Naive thymus-derived CD8-positive, alpha-beta T cell (primary cell): Measurements from ENCODE around the gene AIPL1. TPM values are rescaled to one million over a fixed set of nuclear protein-coding genes. Genes with fewer than 3 reads are reported as not detected.

ENCODE experiments used
- ATAC-seq, 2 donors: fragments of 150-1000 bp; cut with Tn5 transposase in 1 of 2; sonication (Bioruptor Pico), chemical (Tn5 transposase) in 1 of 2; 1 replicate in 1 of 2; 2 replicates in 1 of 2; pipeline ENCODE4 v1.10.0; 2021; ENCODE audit warnings: mild to moderate bottlenecking in 2 of 2, moderate library complexity in 2 of 2
- POLR2A ChIA-PET: fragments of 350-600 bp; sonication (Branson Sonifier 250); formaldehyde crosslinking; loops from one replicate; lab custom pipeline; 2021; ENCODE audit warnings: antibody characterized with exemption; lab: Charles Lee
- DNase-seq, 10 donors: peaks; one replicate each; pipeline versions ENCODE4 v3.0.0 to v3.0.0-alpha.2; 2020 to 2022
- H3K27ac Mint-ChIP-seq, 10 donors: one replicate each; pipeline ENCODE4 v1.8.0; 2020 to 2022; ENCODE audit warnings: mild to moderate bottlenecking in 10 of 10, mixed read lengths in 10 of 10, moderate library complexity in 4 of 10, inconsistent platforms in 1 of 10
- H3K27me3 Mint-ChIP-seq, 5 donors: one replicate each; pipeline ENCODE4 v1.8.0; 2021 to 2022; ENCODE audit warnings: mixed read lengths in 5 of 5
- H3K36me3 Mint-ChIP-seq, 3 donors: one replicate each; pipeline ENCODE4 v1.8.0; 2020 to 2022; ENCODE audit warnings: mixed read lengths in 3 of 3, mild to moderate bottlenecking in 2 of 3, inconsistent platforms in 1 of 3
- H3K4me1 Mint-ChIP-seq, 4 donors: one replicate each; pipeline ENCODE4 v1.8.0; 2021 to 2022; ENCODE audit warnings: mixed read lengths in 4 of 4
- H3K4me3 Mint-ChIP-seq, 10 donors: one replicate each; pipeline ENCODE4 v1.8.0; 2020 to 2022; ENCODE audit warnings: mild to moderate bottlenecking in 10 of 10, mixed read lengths in 10 of 10, moderate library complexity in 6 of 10, inconsistent platforms in 1 of 10
- H3K9me3 Mint-ChIP-seq, 9 donors: one replicate each; pipeline ENCODE4 v1.8.0; 2020 to 2022; ENCODE audit warnings: mixed read lengths in 9 of 9, mild to moderate bottlenecking in 3 of 9, inconsistent platforms in 1 of 9, moderate library complexity in 1 of 9
- polyA plus RNA-seq, 3 donors: library from polyadenylated mRNA; unstranded; fragments of 300-500 nt; fragmentation: Illumina TruSeq; gene quantifications; one replicate each; pipeline ENCODE4 v1.2.3, GENCODE V29; 2021
- total RNA-seq, 8 experiments: library from RNA in 2 of 8; stranded (reverse) in 2 of 8; gene quantifications; one replicate each; pipeline ENCODE4 v1.2.3 and lab custom pipeline; 2021 to 2026

Gene AIPL1
- total and polyA plus RNA-seq, 5 experiments from 2014 or later, result not detected

DNA sequence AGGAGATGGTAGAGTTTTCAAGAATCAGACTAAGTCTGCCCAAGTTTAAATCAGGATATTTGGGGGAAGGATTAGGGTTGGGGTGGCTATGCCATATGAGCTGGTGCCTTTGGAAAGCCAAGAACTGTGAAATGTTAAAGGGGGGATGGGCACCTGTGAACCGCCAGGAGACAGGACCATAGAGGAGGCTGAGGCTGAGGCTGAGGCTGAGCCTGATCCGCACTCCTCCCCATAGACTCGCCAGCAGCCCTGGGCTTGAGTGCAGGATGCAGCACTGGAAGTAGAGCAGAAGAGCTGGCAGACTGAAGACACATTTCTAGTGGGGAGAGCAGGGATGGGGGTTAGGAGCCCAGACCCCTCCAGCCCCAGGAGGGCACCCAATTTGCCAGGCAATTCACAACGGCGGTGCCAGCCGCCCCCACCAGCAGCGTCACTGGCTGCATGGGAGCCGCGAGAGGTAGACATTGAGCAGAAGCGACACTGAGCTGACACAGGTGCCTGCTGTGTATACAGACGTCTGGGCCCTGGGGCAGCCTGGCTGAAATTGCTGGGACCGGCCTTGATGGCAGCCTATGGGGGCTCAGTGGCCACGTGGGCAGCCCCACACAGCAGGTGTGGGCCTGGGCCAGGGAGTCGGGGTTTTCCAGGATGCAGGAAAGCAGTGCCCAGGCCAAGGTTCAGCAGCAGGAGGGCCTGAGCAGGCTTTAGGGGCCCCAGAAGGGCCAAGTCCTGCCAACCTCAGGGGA is 18.5 kb upstream of the AIPL1 start:
- Mint-ChIP-seq H3K4me1 (peaks cover 16 to 29% (median 22%) of the 10 kb centered on the region in 4 donors), H3K27me3 (peaks cover 0 to 1% (median 0%) of the 10 kb centered on the region in 5 donors), H3K9me3 (no peaks in the 10 kb centered on the region), H3K36me3 (no peaks in the 10 kb centered on the region), H3K4me3 (peak overlapping the region in 7 of 10 donors; percentile 2 to 59 (median 47)), H3K27ac (peak overlapping the region in 8 of 10 donors; percentile 25 to 92 (median 72))
- POLR2A ChIA-PET, result interaction anchor here (0.6 to 3.2 kb wide), 2 partner anchors 8 to 15 kb away, joined by 5 to 17 read pairs; partner anchors contain the start of gene PIMREG
- DNase-seq (peak in 1 of 10 donors; percentile 49), ATAC-seq (no peak)

GRCh38 chr17:6452471-6453266 is 17.7 kb upstream of the AIPL1 start:
- H3K9me3 Mint-ChIP-seq, result no peaks in the 10 kb centered on the region
- H3K27ac Mint-ChIP-seq, result peak overlapping the region in 5 of 10 donors; percentile 28 to 85 (median 46)
- H3K27me3 Mint-ChIP-seq, result peaks cover 0 to 1% (median 0%) of the 10 kb centered on the region in 5 donors
- H3K4me3 Mint-ChIP-seq, result no peak overlapping the region
- POLR2A ChIA-PET, result interaction anchor here (3.2 kb wide), 1 partner anchor 7 kb away, joined by 17 read pairs; the partner anchor contains the start of gene PIMREG
- ATAC-seq, result no peak
- peak in 1 of 10 donors; percentile 28 for DNase-seq
- H3K36me3 Mint-ChIP-seq, result no peaks in the 10 kb centered on the region
- peaks cover 16 to 29% (median 22%) of the 10 kb centered on the region in 4 donors for H3K4me1 Mint-ChIP-seq

GRCh38 chr17:6450926-6451832 is 16.3 kb upstream of the AIPL1 start:
- peak overlapping the region in 3 of 10 donors; percentile 28 to 34 (median 30) for H3K27ac Mint-ChIP-seq
- no peak for ATAC-seq
- POLR2A ChIA-PET, result no interaction called here
- H3K36me3 Mint-ChIP-seq, result no peaks in the 10 kb centered on the region
- no peaks in the 10 kb centered on the region for H3K27me3 Mint-ChIP-seq
- DNase-seq, result peak in 1 of 10 donors; percentile 40
- H3K4me1 Mint-ChIP-seq, result peaks cover 12 to 25% (median 16%) of the 10 kb centered on the region in 4 donors
- H3K4me3 Mint-ChIP-seq, result no peak overlapping the region
- no peaks in the 10 kb centered on the region for H3K9me3 Mint-ChIP-seq

DNA sequence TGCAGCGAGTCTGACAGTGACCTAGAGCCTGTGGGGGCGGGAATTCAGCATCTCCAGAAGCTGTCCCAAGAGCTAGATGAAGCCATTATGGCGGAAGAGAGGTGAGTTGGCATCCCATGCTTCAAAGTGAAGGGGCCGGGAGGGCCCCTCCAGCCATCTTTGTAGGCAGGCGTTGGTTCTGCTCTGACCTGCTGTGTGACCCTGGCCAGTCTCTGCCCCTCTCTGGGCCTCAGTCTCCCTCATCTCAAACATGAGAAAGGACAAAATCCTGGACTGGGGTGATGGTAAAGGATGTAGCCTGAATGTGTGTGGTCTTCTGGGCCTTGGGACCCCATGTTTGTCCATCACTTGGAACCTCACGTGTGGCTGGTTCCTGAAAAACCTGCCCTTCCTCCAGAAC is 14.4 kb upstream of the AIPL1 start:
- Mint-ChIP-seq H3K4me1 (peaks cover 11 to 26% (median 15%) of the 10 kb centered on the region in 4 donors), H3K9me3 (no peaks in the 10 kb centered on the region), H3K4me3 (no peak overlapping the region), H3K27ac (no peak overlapping the region), H3K27me3 (no peaks in the 10 kb centered on the region), H3K36me3 (no peaks in the 10 kb centered on the region)
- POLR2A ChIA-PET, result no interaction called here
- ATAC-seq (no peak), DNase-seq (peak in 1 of 10 donors; percentile 23)

DNA sequence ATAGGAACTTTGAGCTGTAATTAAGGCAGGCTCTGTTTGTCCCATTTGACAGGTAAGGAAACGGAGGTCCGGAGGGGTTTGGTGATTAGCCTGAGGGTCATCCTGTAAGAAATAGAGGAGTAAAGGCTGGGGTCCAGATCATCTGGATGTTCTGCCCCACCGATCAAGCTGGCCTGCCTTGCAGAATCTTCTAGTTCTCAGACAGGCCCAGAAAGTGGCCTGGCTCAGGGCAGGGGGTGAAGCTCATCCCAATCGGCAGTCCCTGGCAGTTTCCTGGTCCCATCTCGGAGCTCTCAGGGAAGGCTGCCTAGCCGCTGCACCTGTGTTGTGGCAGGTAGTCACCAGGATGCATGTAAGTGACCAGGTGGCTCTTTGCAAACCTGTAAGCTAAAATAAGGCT is 13.6 kb upstream of the AIPL1 start:
- H3K27me3 Mint-ChIP-seq, result no peaks in the 10 kb centered on the region
- H3K9me3 Mint-ChIP-seq, result no peaks in the 10 kb centered on the region
- no peak overlapping the region for H3K4me3 Mint-ChIP-seq
- POLR2A ChIA-PET, result interaction anchor here (0.6 kb wide), 1 partner anchor 312 kb away, joined by 4 read pairs; no protein-coding TSS in a partner anchor
- peak in 1 of 10 donors; percentile 55 for DNase-seq
- no peak overlapping the region for H3K27ac Mint-ChIP-seq
- H3K4me1 Mint-ChIP-seq, result peaks cover 13 to 27% (median 17%) of the 10 kb centered on the region in 4 donors
- no peaks in the 10 kb centered on the region for H3K36me3 Mint-ChIP-seq
- no peak for ATAC-seq

DNA sequence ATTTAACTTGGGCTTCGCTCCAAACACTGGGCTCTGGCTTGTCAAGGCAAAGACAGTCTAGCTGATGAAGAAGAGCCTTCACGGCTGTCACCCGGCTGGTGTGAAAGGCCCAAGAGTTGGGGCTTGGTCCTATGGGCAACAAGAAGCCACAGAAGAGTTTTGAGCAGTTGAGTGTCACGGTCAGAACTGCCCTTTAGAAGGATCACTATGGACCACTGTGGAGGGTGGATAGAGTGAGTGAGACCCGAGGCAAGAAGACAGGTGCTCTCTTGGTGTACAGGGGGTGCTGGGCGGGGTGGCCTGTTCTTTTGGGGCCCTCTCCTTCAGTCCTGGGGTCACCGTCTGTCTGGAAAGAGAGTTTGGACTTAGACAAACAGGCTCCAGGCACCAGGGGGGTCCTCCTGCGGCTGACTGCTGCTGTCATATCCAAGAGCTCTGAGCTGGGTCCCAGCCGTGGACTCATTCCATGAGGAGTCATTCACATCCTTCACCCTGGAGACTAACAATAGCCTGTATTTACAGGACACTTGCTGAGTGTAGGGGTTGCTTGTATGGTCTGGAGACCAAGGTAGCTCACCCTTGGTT is 11.7 kb upstream of the AIPL1 start:
- Mint-ChIP-seq H3K4me3 (no peak overlapping the region), H3K36me3 (no peaks in the 10 kb centered on the region), H3K9me3 (no peaks in the 10 kb centered on the region), H3K4me1 (peaks cover 10 to 22% (median 15%) of the 10 kb centered on the region in 4 donors), H3K27me3 (no peaks in the 10 kb centered on the region), H3K27ac (no peak overlapping the region)
- ATAC-seq (no peak), DNase-seq (peak in 1 of 10 donors; percentile 52)
- POLR2A ChIA-PET, result interaction anchor here (3.2 kb wide), 1 partner anchor 8 kb away, joined by 17 read pairs; no protein-coding TSS in a partner anchor

DNA sequence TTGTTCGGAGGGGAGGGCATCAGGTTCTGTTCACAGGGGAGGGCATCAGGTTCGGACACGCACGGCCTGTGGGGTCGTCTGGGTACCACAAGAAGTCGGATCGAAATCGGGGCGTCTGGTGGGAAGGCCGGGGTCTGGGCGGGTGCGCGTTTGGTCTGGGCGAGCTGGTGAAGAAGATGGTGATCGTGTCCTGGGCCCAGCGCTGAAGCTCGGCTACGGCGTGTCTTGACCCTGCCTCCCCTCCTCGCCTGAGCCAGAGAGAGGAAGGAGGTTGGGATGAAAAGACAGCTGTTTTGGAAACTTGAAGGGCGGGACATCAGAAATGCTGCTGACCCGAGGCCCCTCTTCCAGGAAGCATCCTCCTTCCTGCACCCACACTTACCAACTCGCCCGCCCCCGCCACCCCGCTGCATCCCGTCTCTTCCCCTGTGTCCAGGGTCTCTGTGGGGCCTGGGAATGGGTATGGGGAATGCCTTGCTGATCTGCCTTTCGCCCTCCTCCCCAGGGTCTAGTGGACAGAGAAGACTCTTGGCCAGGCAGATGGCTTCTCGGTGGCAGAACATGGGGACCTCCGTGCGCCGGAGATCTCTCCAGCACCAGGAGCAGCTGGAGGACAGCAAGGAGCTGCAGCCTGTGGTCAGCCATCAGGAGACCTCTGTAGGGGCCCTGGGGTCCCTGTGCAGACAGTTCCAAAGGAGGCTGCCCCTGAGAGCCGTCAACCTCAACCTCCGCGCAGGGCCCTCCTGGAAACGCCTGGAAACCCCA is 9.8 kb upstream of the AIPL1 start:
- DNase-seq, result peak in 1 of 10 donors; percentile 41
- Mint-ChIP-seq H3K27ac (peak overlapping the region in 7 of 10 donors; percentile 36 to 89 (median 87)), H3K4me3 (peak overlapping the region; percentile 82 to 96 (median 94)), H3K9me3 (no peaks in the 10 kb centered on the region), H3K27me3 (peaks cover 0 to 6% (median 1%) of the 10 kb centered on the region in 5 donors), H3K4me1 (peaks cover 10 to 16% (median 12%) of the 10 kb centered on the region in 4 donors), H3K36me3 (no peaks in the 10 kb centered on the region)
- POLR2A ChIA-PET, result interaction anchor here (1.0 to 3.2 kb wide), 3 partner anchors 10 to 861 kb away, joined by 3 to 17 read pairs (median 4); partner anchors contain the start of gene NLRP1
- no peak for ATAC-seq

DNA sequence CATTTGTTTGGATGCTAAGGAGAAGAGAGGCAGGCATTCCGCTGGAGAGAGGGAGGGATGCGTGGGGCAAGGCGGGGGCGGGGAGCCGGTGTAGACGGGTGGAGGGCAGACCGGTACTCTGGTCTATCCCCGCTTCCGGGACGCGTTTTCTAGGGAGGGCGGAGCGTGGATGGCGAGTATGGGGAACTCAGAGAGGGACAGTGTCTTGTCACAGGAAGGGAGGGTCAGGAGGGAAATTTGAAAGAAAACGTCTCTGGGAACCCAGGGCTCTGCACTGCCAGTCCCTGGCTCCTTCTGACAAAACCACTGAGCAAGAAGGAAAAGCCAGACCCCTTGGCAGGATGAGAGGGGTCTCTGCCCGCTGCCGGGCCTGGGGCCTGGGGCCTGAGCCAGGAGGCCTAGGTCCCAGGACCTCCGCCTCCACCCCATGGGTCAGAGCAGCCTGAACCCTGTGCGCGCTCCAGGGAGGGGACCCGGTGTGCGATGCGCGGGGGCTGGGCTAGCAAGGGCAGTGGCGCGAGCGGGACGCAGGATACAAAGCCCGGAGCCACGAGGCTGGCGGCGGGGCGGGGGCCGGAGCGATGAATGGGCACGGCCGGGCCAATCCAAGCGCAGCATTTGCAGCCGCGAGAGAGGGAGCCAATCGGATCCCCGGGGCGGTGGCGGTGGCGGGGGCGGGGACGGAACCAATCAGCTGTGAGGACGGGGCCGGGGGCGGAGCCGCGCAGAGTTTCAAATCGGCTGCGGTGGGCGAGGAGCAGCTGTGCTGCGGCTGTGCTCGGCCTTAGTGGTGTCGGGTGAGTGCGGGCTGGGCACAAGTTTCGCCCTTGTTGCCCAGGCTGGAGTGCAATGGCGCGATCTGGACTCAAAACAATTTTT is 9.0 kb upstream of the AIPL1 start, which contains the start of gene PIMREG:
PIMREG (plus strand) TSS at position 764 of the 879 bp plus-strand sequence. CDS start 656 bp downstream, outside the sequence.
- Mint-ChIP-seq H3K36me3 (no peaks in the 10 kb centered on the region), H3K27me3 (peaks cover 0 to 12% (median 7%) of the 10 kb centered on the region in 5 donors), H3K9me3 (no peaks in the 10 kb centered on the region), H3K4me3 (peak within 1 kb of the TSS; percentile 82 to 96 (median 94)), H3K4me1 (peaks cover 10 to 16% (median 12%) of the 10 kb centered on the region in 4 donors), H3K27ac (peak within 1 kb of the TSS; percentile 68 to 93 (median 85))
- DNase-seq (peak; percentile 81 to 94 (median 84)), ATAC-seq (peak; percentile 95 to 98)
- POLR2A ChIA-PET, result interaction anchor here (0.6 to 3.2 kb wide), 4 partner anchors 11 to 929 kb away, joined by 3 to 17 read pairs (median 4); partner anchors contain the start of gene NLRP1

- Mint-ChIP-seq H3K27me3 (peaks cover 0 to 14% (median 7%) of the 10 kb centered on the region in 5 donors), H3K27ac (no peak overlapping the region), H3K4me3 (peak overlapping the region in 5 of 10 donors; percentile 1 to 94 (median 92)), H3K36me3 (no peaks in the 10 kb centered on the region), H3K4me1 (peaks cover 10 to 16% (median 12%) of the 10 kb centered on the region in 4 donors), H3K9me3 (no peaks in the 10 kb centered on the region)
- ATAC-seq, result no peak
- POLR2A ChIA-PET, result interaction anchor here (1.0 to 2.0 kb wide), 2 partner anchors 40 to 859 kb away, joined by 4 to 5 read pairs; partner anchors contain the start of gene NLRP1
- DNase-seq, result peak in 1 of 10 donors; percentile 4
Measured at GRCh38 chr17:6442775-6443174, 7.9 kb upstream of the AIPL1 start.

GRCh38 chr17:6439951-6440350 is 5.0 kb upstream of the AIPL1 start:
- H3K27me3 Mint-ChIP-seq, result peaks cover 6 to 21% (median 18%) of the 10 kb centered on the region in 5 donors
- H3K9me3 Mint-ChIP-seq, result no peaks in the 10 kb centered on the region

More at GRCh38 chr17:6439951-6440350, 5.0 kb upstream of the AIPL1 start:
- no peak overlapping the region for H3K4me3 Mint-ChIP-seq
- POLR2A ChIA-PET, result no interaction called here
- DNase-seq (peak in 1 of 10 donors; percentile 34), ATAC-seq (no peak)
- no peak overlapping the region for H3K27ac Mint-ChIP-seq
- peaks cover 10 to 22% (median 14%) of the 10 kb centered on the region in 4 donors for H3K4me1 Mint-ChIP-seq
- no peaks in the 10 kb centered on the region for H3K36me3 Mint-ChIP-seq
